ENCODE results near the gene KIF16B.

KIF16B gene

DNA sequence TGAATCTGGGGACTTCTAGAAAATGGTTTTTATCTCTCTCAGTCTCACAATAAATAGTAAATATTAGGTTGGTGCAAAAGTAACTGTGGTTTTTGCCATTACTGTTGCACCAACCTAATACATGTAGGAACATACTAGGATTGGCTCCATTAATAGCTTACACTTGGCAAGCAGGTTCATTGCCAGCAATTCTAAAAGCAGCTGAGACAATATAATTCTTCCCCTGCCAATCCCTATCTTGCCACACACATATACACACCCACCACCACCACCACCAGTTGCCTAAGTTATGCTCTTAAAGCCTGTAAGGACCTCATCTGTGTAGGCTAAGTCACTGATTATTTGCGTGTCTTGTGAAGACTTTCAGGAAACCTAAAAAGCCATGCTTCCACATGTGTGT, 145.1 kb downstream of the KIF16B start:
- H2AFZ ChIP-seq (ENCODE audit: low read depth, low read length), result no peak overlapping the region
- TF ChIP-seq, protein P1, sequence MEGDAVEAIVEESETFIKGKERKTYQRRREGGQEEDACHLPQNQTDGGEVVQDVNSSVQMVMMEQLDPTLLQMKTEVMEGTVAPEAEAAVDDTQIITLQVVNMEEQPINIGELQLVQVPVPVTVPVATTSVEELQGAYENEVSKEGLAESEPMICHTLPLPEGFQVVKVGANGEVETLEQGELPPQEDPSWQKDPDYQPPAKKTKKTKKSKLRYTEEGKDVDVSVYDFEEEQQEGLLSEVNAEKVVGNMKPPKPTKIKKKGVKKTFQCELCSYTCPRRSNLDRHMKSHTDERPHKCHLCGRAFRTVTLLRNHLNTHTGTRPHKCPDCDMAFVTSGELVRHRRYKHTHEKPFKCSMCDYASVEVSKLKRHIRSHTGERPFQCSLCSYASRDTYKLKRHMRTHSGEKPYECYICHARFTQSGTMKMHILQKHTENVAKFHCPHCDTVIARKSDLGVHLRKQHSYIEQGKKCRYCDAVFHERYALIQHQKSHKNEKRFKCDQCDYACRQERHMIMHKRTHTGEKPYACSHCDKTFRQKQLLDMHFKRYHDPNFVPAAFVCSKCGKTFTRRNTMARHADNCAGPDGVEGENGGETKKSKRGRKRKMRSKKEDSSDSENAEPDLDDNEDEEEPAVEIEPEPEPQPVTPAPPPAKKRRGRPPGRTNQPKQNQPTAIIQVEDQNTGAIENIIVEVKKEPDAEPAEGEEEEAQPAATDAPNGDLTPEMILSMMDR (IDR thresholded peaks at IDR 0.05; ENCODE audit: low read depth, low read length), result no peak
- TF ChIP-seq EZH2phosphoT487 (IDR thresholded peaks at IDR 0.05; ENCODE audit: low read depth), result no peak
- H3K27ac ChIP-seq (ENCODE audit: low read length), result no peak overlapping the region
- H3K4me3 ChIP-seq (ENCODE audit: low read length), result no peak overlapping the region
- H4K20me1 ChIP-seq (ENCODE audit: insufficient read depth, low read length), result no peaks in the 10 kb centered on the region
- no peaks in the 10 kb centered on the region for H3K9me3 ChIP-seq (ENCODE audit: insufficient read depth, low read length)
- no peaks in the 10 kb centered on the region for H3K4me1 ChIP-seq (ENCODE audit: low read length)
- H3K36me3 ChIP-seq (replicated peaks; ENCODE audit: low read depth, low read length), result peaks cover 11% of the 10 kb centered on the region
- no peaks in the 10 kb centered on the region for H3K27me3 ChIP-seq (ENCODE audit: low read depth, low read length)
- no peaks in the 10 kb centered on the region for H3K79me2 ChIP-seq (ENCODE audit: low read length)
- no peak overlapping the region for H3K9ac ChIP-seq (ENCODE audit: low read length)
- H3K4me2 ChIP-seq (ENCODE audit: low read length), result no peak overlapping the region

DNA sequence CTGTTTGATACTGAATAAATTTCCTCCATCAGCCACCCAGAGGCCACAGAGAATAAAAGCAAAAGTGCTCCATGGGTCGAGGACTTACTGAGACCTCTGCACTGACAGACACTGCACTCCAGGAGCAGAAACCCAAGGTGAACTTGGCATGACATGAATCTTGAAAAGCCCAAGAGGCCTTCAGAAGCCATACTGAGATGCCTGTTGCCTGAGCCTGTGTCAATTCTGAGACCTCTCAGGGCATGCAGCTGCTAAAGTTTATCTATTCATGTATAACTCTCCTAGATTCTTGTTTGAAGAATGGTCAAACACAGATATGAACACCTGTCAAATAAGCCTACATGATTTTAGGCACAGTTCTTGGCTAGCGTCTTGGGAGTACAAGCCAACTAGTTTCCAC, 145.7 kb downstream of the KIF16B start:
- Histone ChIP-seq H2AFZ (ENCODE audit: low read depth, low read length) (no peak overlapping the region), H3K79me2 (ENCODE audit: low read length) (no peaks in the 10 kb centered on the region), H3K27ac (ENCODE audit: low read length) (no peak overlapping the region), H3K27me3 (ENCODE audit: low read depth, low read length) (no peaks in the 10 kb centered on the region), H3K4me2 (ENCODE audit: low read length) (no peak overlapping the region), H3K9ac (ENCODE audit: low read length) (no peak overlapping the region), H3K9me3 (ENCODE audit: insufficient read depth, low read length) (no peaks in the 10 kb centered on the region), H4K20me1 (ENCODE audit: insufficient read depth, low read length) (no peaks in the 10 kb centered on the region), H3K4me1 (ENCODE audit: low read length) (no peaks in the 10 kb centered on the region), H3K36me3 (replicated peaks; ENCODE audit: low read depth, low read length) (peaks cover 11% of the 10 kb centered on the region), H3K4me3 (ENCODE audit: low read length) (no peak overlapping the region)
- TF ChIP-seq, protein P1 (IDR thresholded peaks at IDR 0.05; ENCODE audit: low read depth, low read length), result no peak
- TF ChIP-seq EZH2phosphoT487 (IDR thresholded peaks at IDR 0.05; ENCODE audit: low read depth), result no peak

DNA sequence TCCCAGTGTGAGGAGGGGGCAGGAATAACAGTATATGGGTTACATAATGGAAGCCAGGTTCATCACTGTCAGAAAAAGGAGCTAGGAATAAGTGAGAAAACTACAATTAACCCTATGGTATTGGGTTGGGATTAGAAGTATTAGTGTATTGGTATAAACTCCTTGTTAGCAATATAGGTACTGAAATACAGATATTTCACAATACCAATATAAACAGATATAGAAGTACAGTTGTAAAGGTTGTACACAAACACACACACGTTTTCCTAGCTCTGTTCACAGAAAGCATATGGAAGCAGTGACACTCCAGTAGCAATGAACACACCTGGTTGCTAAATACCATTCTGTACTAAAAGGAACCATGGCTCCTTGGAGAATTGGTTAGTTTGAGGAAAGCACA, 148.5 kb downstream of the KIF16B start:
- H4K20me1 ChIP-seq (ENCODE audit: insufficient read depth, low read length), result no peaks in the 10 kb centered on the region

DNA sequence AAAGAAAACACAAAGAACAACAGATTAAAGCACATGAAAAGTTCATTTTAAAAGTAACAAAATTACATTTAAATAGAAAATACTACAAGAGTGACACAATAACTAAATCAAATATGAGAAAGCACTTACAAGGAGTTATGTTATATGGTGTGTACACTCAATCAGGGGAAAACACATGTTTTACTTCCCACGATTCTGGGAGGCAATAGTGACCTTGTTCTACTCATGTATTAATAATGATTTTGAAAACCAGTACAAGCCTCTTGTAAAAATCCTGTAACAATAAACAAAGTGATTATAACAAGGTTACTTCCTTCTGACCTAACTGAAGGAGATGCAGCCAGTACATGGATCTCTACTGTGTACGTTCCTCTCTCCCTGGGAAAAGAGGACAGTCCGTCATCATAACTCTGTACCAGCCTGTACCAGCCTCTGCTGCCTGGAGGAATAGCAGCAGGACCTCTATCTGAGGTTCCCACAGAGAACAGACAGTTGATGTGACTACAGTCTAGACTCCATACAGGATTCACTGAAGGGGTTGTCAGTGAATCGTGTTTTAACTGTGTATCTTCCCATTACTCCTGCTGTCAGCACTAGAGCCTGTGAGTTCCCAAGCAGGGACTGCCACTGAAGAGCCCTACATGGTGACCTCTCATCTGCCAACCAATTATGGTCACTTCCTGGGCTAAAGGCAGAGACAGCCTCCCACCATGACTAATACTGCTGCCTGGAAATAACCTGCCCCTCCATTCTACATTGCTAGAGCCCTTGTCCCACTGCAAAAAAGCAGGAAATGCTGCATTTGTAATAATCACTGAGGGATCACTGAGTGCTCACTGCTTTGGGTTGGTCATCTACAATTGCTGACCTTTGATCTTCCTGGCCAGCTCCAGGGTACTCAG, 149.7 kb downstream of the KIF16B start:
- peaks cover 11% of the 10 kb centered on the region for H3K36me3 ChIP-seq (replicated peaks; ENCODE audit: low read depth, low read length)
- no peak overlapping the region for H3K9ac ChIP-seq (ENCODE audit: low read length)
- TF ChIP-seq EZH2phosphoT487 (IDR thresholded peaks at IDR 0.05; ENCODE audit: low read depth), result no peak
- TF ChIP-seq, protein P1 (IDR thresholded peaks at IDR 0.05; ENCODE audit: low read depth, low read length), result no peak
- no peaks in the 10 kb centered on the region for H3K27me3 ChIP-seq (ENCODE audit: low read depth, low read length)
- no peak overlapping the region for H3K4me3 ChIP-seq (ENCODE audit: low read length)
- H3K4me1 ChIP-seq (ENCODE audit: low read length), result no peaks in the 10 kb centered on the region
- H2AFZ ChIP-seq (ENCODE audit: low read depth, low read length), result no peak overlapping the region
- no peaks in the 10 kb centered on the region for H4K20me1 ChIP-seq (ENCODE audit: insufficient read depth, low read length)
- H3K4me2 ChIP-seq (ENCODE audit: low read length), result no peak overlapping the region
- H3K79me2 ChIP-seq (ENCODE audit: low read length), result no peaks in the 10 kb centered on the region
- H3K27ac ChIP-seq (ENCODE audit: low read length), result no peak overlapping the region
- H3K9me3 ChIP-seq (ENCODE audit: insufficient read depth, low read length), result no peaks in the 10 kb centered on the region

More for the DNA sequence above, 148.5 kb downstream of the KIF16B start:
- Histone ChIP-seq H2AFZ (ENCODE audit: low read depth, low read length) (no peak overlapping the region), H3K4me1 (ENCODE audit: low read length) (no peaks in the 10 kb centered on the region), H3K27ac (ENCODE audit: low read length) (no peak overlapping the region), H3K9me3 (ENCODE audit: insufficient read depth, low read length) (no peaks in the 10 kb centered on the region), H3K4me2 (ENCODE audit: low read length) (no peak overlapping the region), H3K36me3 (replicated peaks; ENCODE audit: low read depth, low read length) (peaks cover 11% of the 10 kb centered on the region), H3K27me3 (ENCODE audit: low read depth, low read length) (no peaks in the 10 kb centered on the region), H3K4me3 (ENCODE audit: low read length) (no peak overlapping the region), H3K79me2 (ENCODE audit: low read length) (no peaks in the 10 kb centered on the region), H3K9ac (ENCODE audit: low read length) (no peak overlapping the region)
- TF ChIP-seq, protein P1 (IDR thresholded peaks at IDR 0.05; ENCODE audit: low read depth, low read length), result no peak
- no peak for TF ChIP-seq EZH2phosphoT487 (IDR thresholded peaks at IDR 0.05; ENCODE audit: low read depth)
